ENCODE data around the gene GLS. TPM values are rescaled to one million over a fixed set of nuclear protein-coding genes. Genes with fewer than 3 reads are reported as not detected.
"Not testable (repeated sequence)": the region's sequence is repeated elsewhere in the genome, so short reads cannot be mapped to it uniquely, and the experiment has no call there.

GLS gene
- total and polyA plus RNA-seq, 2 donors (not counting 1 experiment from before 2014, with no cell fraction given) = 32.5 to 195 TPM

DNA sequence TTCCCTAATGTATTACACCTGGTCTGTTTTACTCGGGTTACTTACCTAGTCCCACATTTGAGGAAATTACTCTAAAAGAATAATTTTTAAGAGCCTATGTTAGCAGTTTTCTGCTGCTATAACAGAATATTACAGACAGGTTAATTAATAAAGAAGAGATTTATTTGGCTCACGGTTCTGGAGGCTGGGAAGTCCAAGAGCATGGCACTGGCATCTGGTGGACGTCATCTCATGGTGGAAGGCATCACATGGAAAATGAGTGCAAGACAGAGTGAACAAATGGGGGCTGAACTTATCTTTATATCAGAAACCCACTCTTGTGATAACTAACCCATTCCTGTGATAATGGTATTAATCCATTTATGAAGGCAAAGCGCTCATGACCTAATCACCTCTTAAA, 12.8 kb upstream of the GLS start:
- TF ChIP-seq EZH2 (IDR thresholded peaks at IDR 0.05; ENCODE audit: borderline replicate concordance, insufficient read depth, low read depth, low read length, poor library complexity, severe bottlenecking) = no peak
- TF ChIP-seq, protein P1, sequence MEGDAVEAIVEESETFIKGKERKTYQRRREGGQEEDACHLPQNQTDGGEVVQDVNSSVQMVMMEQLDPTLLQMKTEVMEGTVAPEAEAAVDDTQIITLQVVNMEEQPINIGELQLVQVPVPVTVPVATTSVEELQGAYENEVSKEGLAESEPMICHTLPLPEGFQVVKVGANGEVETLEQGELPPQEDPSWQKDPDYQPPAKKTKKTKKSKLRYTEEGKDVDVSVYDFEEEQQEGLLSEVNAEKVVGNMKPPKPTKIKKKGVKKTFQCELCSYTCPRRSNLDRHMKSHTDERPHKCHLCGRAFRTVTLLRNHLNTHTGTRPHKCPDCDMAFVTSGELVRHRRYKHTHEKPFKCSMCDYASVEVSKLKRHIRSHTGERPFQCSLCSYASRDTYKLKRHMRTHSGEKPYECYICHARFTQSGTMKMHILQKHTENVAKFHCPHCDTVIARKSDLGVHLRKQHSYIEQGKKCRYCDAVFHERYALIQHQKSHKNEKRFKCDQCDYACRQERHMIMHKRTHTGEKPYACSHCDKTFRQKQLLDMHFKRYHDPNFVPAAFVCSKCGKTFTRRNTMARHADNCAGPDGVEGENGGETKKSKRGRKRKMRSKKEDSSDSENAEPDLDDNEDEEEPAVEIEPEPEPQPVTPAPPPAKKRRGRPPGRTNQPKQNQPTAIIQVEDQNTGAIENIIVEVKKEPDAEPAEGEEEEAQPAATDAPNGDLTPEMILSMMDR (IDR thresholded peaks at IDR 0.05) = no peak
- H2AFZ ChIP-seq (ENCODE audit: insufficient read depth, low read depth, low read length, poor library complexity, severe bottlenecking) = no peak overlapping the region
- DNase-seq (no peak), ATAC-seq (ENCODE audit: low read depth) (no peak)
- no peaks in the 10 kb centered on the region for H3K27me3 ChIP-seq (replicated peaks in 1 of 4; ENCODE audit: control extremely low read depth in 1 of 4, control insufficient read depth in 3 of 4, insufficient read depth in 4 of 4, low read length in 3 of 4)
- H3K4me2 ChIP-seq (replicated peaks; ENCODE audit: low read depth, low read length, poor library complexity, severe bottlenecking) = no peak overlapping the region
- H3K9ac ChIP-seq (ENCODE audit: low read length) = no peak overlapping the region
- Mint-ChIP-seq H3K4me3 (no peak overlapping the region), H3K9me3 (ENCODE audit: insufficient read depth) (peaks cover 3% of the 10 kb centered on the region), H3K4me1 (no peaks in the 10 kb centered on the region), H3K27me3 (no peaks in the 10 kb centered on the region), H3K27ac (no peak overlapping the region)
- H3K36me3 ChIP-seq (replicated peaks in 1 of 2; ENCODE audit: control extremely low read depth in 1 of 2, control insufficient read depth in 1 of 2, extremely low read depth in 1 of 2, insufficient read depth in 2 of 2, low read length in 1 of 2) = peaks cover 2 to 19% of the 10 kb centered on the region in 2 experiments
- H3K4me3 ChIP-seq (ENCODE audit: control extremely low read depth in 1 of 5, extremely low read depth in 1 of 5, insufficient read depth in 1 of 5, low read depth in 2 of 5, low read length in 4 of 5) = no peak overlapping the region
- intact Hi-C loops (cut with micrococcal nuclease) = no loop called here
- ChIA-PET CTCF (no interaction called here), POLR2A (no interaction called here)
- WGBS (ENCODE audit: insufficient coverage) = no CpG with 5 or more reads among the region's 4 CpGs
- H3K4me1 ChIP-seq (ENCODE audit: control insufficient read depth in 2 of 2, insufficient read depth in 2 of 2, low read length in 2 of 2) = peaks cover 0 to 2% of the 10 kb centered on the region in 2 donors
- H3K27ac ChIP-seq (ENCODE audit: low read length in 2 of 2) = no peak overlapping the region
- peaks cover 7% of the 10 kb centered on the region for H3K79me2 ChIP-seq (ENCODE audit: control insufficient read depth, insufficient read depth, low read length)
- H3K9me3 ChIP-seq (ENCODE audit: control extremely low read depth in 1 of 3, control insufficient read depth in 2 of 3, insufficient read depth in 1 of 3, low read length in 2 of 3) = no peaks in the 10 kb centered on the region
- no peaks in the 10 kb centered on the region for H4K20me1 ChIP-seq (ENCODE audit: control insufficient read depth, insufficient read depth, low read length, poor library complexity, severe bottlenecking)

DNA sequence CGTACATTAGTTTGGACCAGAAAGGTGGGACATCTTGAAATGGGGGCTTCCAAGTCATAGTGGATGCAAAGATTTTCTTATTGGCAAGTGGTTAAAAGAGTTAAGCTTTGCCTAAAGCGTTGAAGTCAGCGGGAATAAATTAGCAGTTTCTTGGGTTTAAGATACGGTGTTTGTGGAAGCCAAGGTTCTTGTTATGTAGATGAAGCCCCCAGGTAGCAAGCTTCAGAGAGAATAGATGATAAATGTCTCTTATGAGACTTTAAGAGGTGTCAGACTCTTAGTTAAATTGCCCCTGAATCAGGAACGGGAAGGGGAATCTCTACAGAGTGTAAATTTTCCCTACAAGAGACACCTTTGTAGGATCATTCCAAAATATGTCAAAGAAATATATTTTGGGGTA, 10.9 kb upstream of the GLS start:
- 98% methylated on average over 4 of the region's 5 CpGs for WGBS (ENCODE audit: insufficient coverage)
- CTCF ChIA-PET = no interaction called here
- H3K4me1 Mint-ChIP-seq = no peaks in the 10 kb centered on the region

DNA sequence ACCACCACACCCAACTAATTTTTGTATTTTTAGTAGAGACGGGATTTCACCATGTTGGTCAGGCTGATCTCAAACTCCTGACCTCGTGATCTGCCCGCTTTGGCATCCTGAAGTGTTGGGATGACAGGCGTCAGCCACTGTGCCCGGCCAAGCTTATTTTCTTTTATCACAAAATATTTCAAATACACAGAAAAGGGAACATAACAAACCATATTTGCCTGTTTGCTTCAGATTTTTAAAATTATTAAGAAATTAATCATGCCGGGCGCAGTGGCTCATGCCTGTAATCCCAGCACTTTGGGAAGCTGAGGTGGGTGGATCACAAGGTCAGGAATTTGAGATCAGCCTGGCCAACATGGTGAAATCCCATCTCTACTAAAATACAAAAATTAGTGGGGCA, 7.2 kb upstream of the GLS start:
- H3K4me3 ChIP-seq (ENCODE audit: control extremely low read depth in 1 of 5, extremely low read depth in 1 of 5, insufficient read depth in 1 of 5, low read depth in 2 of 5, low read length in 4 of 5); H3K36me3 ChIP-seq (replicated peaks in 1 of 2; ENCODE audit: control extremely low read depth in 1 of 2, control insufficient read depth in 1 of 2, extremely low read depth in 1 of 2, insufficient read depth in 2 of 2, low read length in 1 of 2); CTCF ChIA-PET; H3K9ac ChIP-seq (ENCODE audit: low read length); DNase-seq; intact Hi-C loops (cut with micrococcal nuclease); H3K27ac Mint-ChIP-seq; H3K27me3 Mint-ChIP-seq; H3K27ac ChIP-seq (ENCODE audit: low read length in 2 of 2); H2AFZ ChIP-seq (ENCODE audit: insufficient read depth, low read depth, low read length, poor library complexity, severe bottlenecking); H3K4me3 Mint-ChIP-seq; H3K27me3 ChIP-seq (replicated peaks in 1 of 4; ENCODE audit: control extremely low read depth in 1 of 4, control insufficient read depth in 3 of 4, insufficient read depth in 4 of 4, low read length in 3 of 4); ATAC-seq (ENCODE audit: low read depth); H3K4me2 ChIP-seq (replicated peaks; ENCODE audit: low read depth, low read length, poor library complexity, severe bottlenecking); H4K20me1 ChIP-seq (ENCODE audit: control insufficient read depth, insufficient read depth, low read length, poor library complexity, severe bottlenecking); H3K9me3 Mint-ChIP-seq (ENCODE audit: insufficient read depth); POLR2A ChIA-PET; H3K9me3 ChIP-seq (ENCODE audit: control extremely low read depth in 1 of 3, control insufficient read depth in 2 of 3, insufficient read depth in 1 of 3, low read length in 2 of 3): not testable (repeated sequence)
- Histone ChIP-seq H3K79me2 (ENCODE audit: control insufficient read depth, insufficient read depth, low read length) (peaks cover 34% of the 10 kb centered on the region), H3K4me1 (ENCODE audit: control insufficient read depth in 2 of 2, insufficient read depth in 2 of 2, low read length in 2 of 2) (peaks cover 8 to 12% of the 10 kb centered on the region in 2 donors)
- peaks cover 14% of the 10 kb centered on the region for H3K4me1 Mint-ChIP-seq
- WGBS (ENCODE audit: insufficient coverage) = 87% methylated on average over 3 of the region's 7 CpGs

More for the DNA sequence above, 10.9 kb upstream of the GLS start:
- Mint-ChIP-seq H3K9me3 (ENCODE audit: insufficient read depth) (peaks cover 3% of the 10 kb centered on the region), H3K4me3 (no peak overlapping the region), H3K27ac (no peak overlapping the region), H3K27me3 (no peaks in the 10 kb centered on the region)
- peaks cover 13% of the 10 kb centered on the region for H3K79me2 ChIP-seq (ENCODE audit: control insufficient read depth, insufficient read depth, low read length)
- no peaks in the 10 kb centered on the region for H3K27me3 ChIP-seq (replicated peaks in 1 of 4; ENCODE audit: control extremely low read depth in 1 of 4, control insufficient read depth in 3 of 4, insufficient read depth in 4 of 4, low read length in 3 of 4)
- no peak overlapping the region for H3K9ac ChIP-seq (ENCODE audit: low read length)
- H3K27ac ChIP-seq (ENCODE audit: low read length in 2 of 2) = no peak overlapping the region
- ATAC-seq (ENCODE audit: low read depth) (no peak), DNase-seq (no peak)
- intact Hi-C loops (cut with micrococcal nuclease) = no loop called here
- TF ChIP-seq EZH2 (IDR thresholded peaks at IDR 0.05; ENCODE audit: borderline replicate concordance, insufficient read depth, low read depth, low read length, poor library complexity, severe bottlenecking) = no peak
- TF ChIP-seq, protein P1 (IDR thresholded peaks at IDR 0.05) = no peak
- H3K4me2 ChIP-seq (replicated peaks; ENCODE audit: low read depth, low read length, poor library complexity, severe bottlenecking) = no peak overlapping the region
- POLR2A ChIA-PET = no interaction called here
- H3K36me3 ChIP-seq (replicated peaks in 1 of 2; ENCODE audit: control extremely low read depth in 1 of 2, control insufficient read depth in 1 of 2, extremely low read depth in 1 of 2, insufficient read depth in 2 of 2, low read length in 1 of 2) = peaks cover 2 to 9% of the 10 kb centered on the region in 2 experiments
- H4K20me1 ChIP-seq (ENCODE audit: control insufficient read depth, insufficient read depth, low read length, poor library complexity, severe bottlenecking) = no peaks in the 10 kb centered on the region
- H2AFZ ChIP-seq (ENCODE audit: insufficient read depth, low read depth, low read length, poor library complexity, severe bottlenecking) = no peak overlapping the region
- H3K4me3 ChIP-seq (ENCODE audit: control extremely low read depth in 1 of 5, extremely low read depth in 1 of 5, insufficient read depth in 1 of 5, low read depth in 2 of 5, low read length in 4 of 5) = no peak overlapping the region
- H3K9me3 ChIP-seq (ENCODE audit: control extremely low read depth in 1 of 3, control insufficient read depth in 2 of 3, insufficient read depth in 1 of 3, low read length in 2 of 3) = no peaks in the 10 kb centered on the region
- peaks cover 0 to 2% of the 10 kb centered on the region in 2 donors for H3K4me1 ChIP-seq (ENCODE audit: control insufficient read depth in 2 of 2, insufficient read depth in 2 of 2, low read length in 2 of 2)
